K562 (cell line): ENCODE results near the gene SNRNP48. TPM values are rescaled to one million over a fixed set of nuclear protein-coding genes. Genes with fewer than 3 reads are reported as not detected.

Source experiments
- ATAC-seq: fragments of 200-7000 bp; cut with Tn5 transposase; 3 replicates; pipeline ENCODE4 v1.9.1; 2020; ENCODE audit warnings: moderate library complexity
- BruUV-seq: library from RNA; stranded (reverse); fragments of 400-500 nt; replicated peaks from 2 replicates; lab custom pipeline; 2021; lab: Mats Ljungman, UMichigan
- CTCF ChIA-PET: fragments of 300-600 bp; formaldehyde crosslinking; extraction: SDS; loops from one replicate; lab custom pipeline; 2021; ENCODE audit warnings: low intra/inter-chr PET ratio; lab: Yijun Ruan, JAX
- POLR2A ChIA-PET: fragments of 300-600, 350-650 bp; sonication (Branson Sonifier 250); formaldehyde crosslinking; extraction: SDS; loops from one replicate; lab custom pipeline; 2021; ENCODE audit warnings: antibody characterized with exemption, inconsistent platforms; lab: Yijun Ruan, JAX
- DNase-seq, 4 experiments: peaks; one replicate each; pipeline versions ENCODE4 v3.0.0 to v3.0.0-alpha.2; 2011 to 2018; ENCODE audit warnings: low spot score in 3 of 4, mixed read lengths in 3 of 4; ENCODE audit errors: extremely low read depth in 1 of 4
- FAIRE-seq: peaks from 2 replicates; lab custom pipeline; 2011; peaks lifted over from hg19 to GRCh38; lab: Jason Lieb, UNC
- H2AFZ ChIP-seq: 2 replicates; pipeline ENCODE4 v1.6.0; 2011; ENCODE audit warnings: low read depth, low read length, control low read depth, inconsistent platforms
- H3K27ac ChIP-seq: fragments of 200-600 bp; 3 replicates; pipeline ENCODE4 v1.8.0; 2011; ENCODE audit warnings: low read depth, mild to moderate bottlenecking, control low read depth, inconsistent platforms, low read length, moderate library complexity, mixed read lengths; ENCODE audit errors: extremely low read depth
- H3K27me3 ChIP-seq, 2 experiments: fragments of 300-600 bp in 1 of 2; 2 replicates in 1 of 2; 3 replicates in 1 of 2; pipeline versions ENCODE4 v1.6.0 to v1.8.0; 2011; ENCODE audit warnings: inconsistent platforms in 2 of 2, low read length in 2 of 2, mild to moderate bottlenecking in 1 of 2, mixed read lengths in 1 of 2, moderate library complexity in 1 of 2; ENCODE audit not compliant: control insufficient read depth in 2 of 2, insufficient read depth in 2 of 2
- H3K36me3 ChIP-seq: fragments of 300-600 bp; 3 replicates; pipeline ENCODE4 v1.8.0; 2011; ENCODE audit warnings: mild to moderate bottlenecking, low read length, inconsistent platforms; ENCODE audit not compliant: control insufficient read depth, insufficient read depth
- H3K4me1 ChIP-seq, 2 experiments: fragments of 200-600 bp in 1 of 2; replicated peaks in 1 of 2; 2 replicates in 1 of 2; 3 replicates in 1 of 2; pipeline versions ENCODE4 v1.5.1 to v1.8.0; 2011; ENCODE audit warnings: inconsistent platforms in 2 of 2, low read length in 2 of 2, mild to moderate bottlenecking in 1 of 2, mixed read lengths in 1 of 2, moderate library complexity in 1 of 2; ENCODE audit not compliant: control insufficient read depth in 2 of 2, insufficient read depth in 2 of 2
- H3K4me2 ChIP-seq: 2 replicates; pipeline ENCODE4 v1.6.1; 2011; ENCODE audit warnings: low read length, control low read depth, inconsistent platforms, mixed read lengths; ENCODE audit not compliant: insufficient read depth
- H3K4me3 ChIP-seq: fragments of 200-600 bp; sonication (generic), shearing (Covaris generic); 2 replicates; pipeline ENCODE4 v1.5.1; 2016; ENCODE audit warnings: control low read depth, inconsistent platforms
- H3K79me2 ChIP-seq: fragments of 200-600 bp; 3 replicates; pipeline ENCODE4 v1.8.0; 2011; ENCODE audit warnings: low read length, inconsistent platforms; ENCODE audit not compliant: control insufficient read depth, insufficient read depth
- H3K9ac ChIP-seq, 2 experiments: 2 replicates each; pipeline versions ENCODE4 v1.6.0 to v1.6.1; 2011; ENCODE audit warnings: low read depth in 2 of 2, low read length in 2 of 2, control low read depth in 1 of 2, inconsistent platforms in 1 of 2, mild to moderate bottlenecking in 1 of 2, mixed read lengths in 1 of 2; ENCODE audit not compliant: insufficient read depth in 1 of 2
- H3K9me1 ChIP-seq: one replicate; pipeline ENCODE4 v1.6.0; 2011; ENCODE audit warnings: inconsistent platforms, mild to moderate bottlenecking, low read length, moderate library complexity; ENCODE audit not compliant: control insufficient read depth, insufficient read depth
- H3K9me3 ChIP-seq: replicated peaks from 2 replicates; pipeline ENCODE4 v1.5.1; 2011; ENCODE audit warnings: low read depth, low read length, inconsistent platforms; ENCODE audit not compliant: control insufficient read depth, insufficient read depth
- H4K20me1 ChIP-seq: replicated peaks from 2 replicates; pipeline ENCODE4 v1.6.1; 2011; ENCODE audit warnings: low read length, inconsistent platforms, mixed read lengths; ENCODE audit not compliant: control insufficient read depth, insufficient read depth
- ARHGAP35 ChIP-seq: fragments of 450-650 bp; IDR thresholded peaks from 2 replicates; pipeline ENCODE4 v1.6.1; 2018; ENCODE audit not compliant: partially characterized antibody
- CBFA2T2 ChIP-seq: fragments of 450-650 bp; conservative IDR thresholded peaks from 2 replicates; pipeline ENCODE4 v1.6.1; 2017; ENCODE audit warnings: mild to moderate bottlenecking
- FOXJ2 ChIP-seq: fragments of 200-800 bp; sonication (Bioruptor generic); IDR thresholded peaks from 2 replicates; pipeline ENCODE4 v1.6.1; 2016; ENCODE audit warnings: missing genetic modification characterization, missing compliant biosample characterization
- FOXK2 ChIP-seq, 2 experiments: fragments of 450-650 bp; IDR thresholded peaks in 1 of 2; conservative IDR thresholded peaks in 1 of 2; 2 replicates each; pipeline ENCODE4 v1.6.1; 2016; ENCODE audit warnings: low read depth in 2 of 2, mild to moderate bottlenecking in 1 of 2
- FOXP1 ChIP-seq: sonication (generic); formaldehyde crosslinking; IDR thresholded peaks from 2 replicates; pipeline ENCODE4 v1.8.0; 2022; ENCODE audit warnings: mild to moderate bottlenecking, missing genetic modification reagents
- MTA3 ChIP-seq: fragments of 450-650 bp; formaldehyde crosslinking; IDR thresholded peaks from 2 replicates; pipeline ENCODE4 v1.6.1; 2017; ENCODE audit warnings: mild to moderate bottlenecking, borderline replicate concordance
- OTX1 ChIP-seq: fragments of 450-650 bp; formaldehyde crosslinking; IDR thresholded peaks from 2 replicates; pipeline ENCODE4 v1.4.0; 2022; ENCODE audit warnings: mild to moderate bottlenecking
- RBBP5 ChIP-seq: fragments of 200-600 bp; sonication (generic); IDR thresholded peaks from 2 replicates; pipeline ENCODE4 v1.6.1; 2012; ENCODE audit warnings: borderline replicate concordance, mild to moderate bottlenecking, low read length, control low read depth, inconsistent platforms; ENCODE audit not compliant: insufficient read depth, poor library complexity, severe bottlenecking
- SMAD4 ChIP-seq: fragments of 250-450 bp; sonication (Bioruptor Pico); conservative IDR thresholded peaks from 2 replicates; pipeline ENCODE4 v1.8.0; 2021; ENCODE audit warnings: inconsistent platforms, mild to moderate bottlenecking, moderate library complexity
- ZNF589 ChIP-seq: fragments of 200-800 bp; sonication (Bioruptor generic); IDR thresholded peaks from 2 replicates; pipeline ENCODE4 v1.6.1; 2016; ENCODE audit warnings: low read depth, missing genetic modification characterization, missing compliant biosample characterization
- ZNF76 ChIP-seq: fragments of 250-450 bp; sonication (Bioruptor Pico); IDR thresholded peaks from 2 replicates; pipeline ENCODE4 v1.4.0; 2020; ENCODE audit warnings: mild to moderate bottlenecking, moderate library complexity, borderline replicate concordance
- WGBS: fragments of 100-300 bp; shearing (Covaris generic); methylation state at CpG from one replicate; pipeline ENCODE4 v1.1.6; 2016; ENCODE audit warnings: low coverage, mixed read lengths; ENCODE audit not compliant: insufficient coverage; ENCODE audit errors: missing lambda C conversion rate; 5-methylcytosine and 5-hydroxymethylcytosine counted together
- in situ Hi-C: fragments of 300-500 bp; cut with MboI; formaldehyde crosslinking; loops from 4 replicates; pipeline ENCODE4 v1.15.0; 2018; ENCODE audit warnings: inconsistent platforms, mixed read lengths
- intact Hi-C: fragments of 100-400 bp; cut with micrococcal nuclease; formaldehyde crosslinking; loops from 2 replicates; pipeline ENCODE4 v1.14.2; 2022
- polyA plus RNA-seq, 8 experiments: library from polyadenylated mRNA; depleted of rRNA in 4 of 8; stranded (reverse) in 5 of 8; unstranded in 3 of 8; fragments of >200 nt; fragmentation: Nextera tagmentation in 2 of 8; fragmentation: Illumina TruSeq in 1 of 8; extraction: Ambion mirVana in 2 of 8; extraction: Trizol in 1 of 8; gene quantifications; 2 replicates each; pipeline versions ENCODE4 v1.2.1 to v1.2.3, GENCODE V29; 2011 to 2014; ENCODE audit warnings: inconsistent platforms in 1 of 8, missing spikeins in 1 of 8
- total RNA-seq, 7 experiments: library from RNA; depleted of rRNA in 6 of 7; stranded (reverse); fragments of >200 nt in 6 of 7; fragmentation: Illumina TruSeq in 2 of 7; extraction: Trizol in 2 of 7; gene quantifications; 2 replicates each; pipeline versions ENCODE4 v1.2.1 to v1.2.3, GENCODE V29; 2011 to 2021; ENCODE audit warnings: low replicate concordance in 1 of 7
- TF ChIP-seq, protein P1 (sequence below), 2 experiments: fragments of 450-650 bp in 1 of 2; sonication (generic) in 1 of 2; formaldehyde crosslinking in 1 of 2; IDR thresholded peaks; 2 replicates each; pipeline versions ENCODE4 v1.7.1 to v1.9.0; 2016 to 2022; ENCODE audit warnings: inconsistent platforms in 1 of 2, mild to moderate bottlenecking in 1 of 2, missing genetic modification reagents in 1 of 2
- TF ChIP-seq, protein P2 (sequence below): sonication (generic); IDR thresholded peaks from 2 replicates; pipeline ENCODE4 v1.6.1; 2016

The SNRNP48 gene
- total and polyA plus RNA-seq, 9 of the 15 experiments (the other 6 are each of a cell fraction or from before 2014, with no cell fraction given), result 6.2 to 32.9 (median 18.6) TPM

- in situ Hi-C loops, result no loop called here
- Histone ChIP-seq H3K4me3 (no peak overlapping the region), H3K4me2 (no peak overlapping the region), H3K9me1 (no peaks in the 10 kb centered on the region), H3K4me1 (no peaks in the 10 kb centered on the region), H3K27me3 (peaks cover 34 to 50% of the 10 kb centered on the region in 2 experiments), H3K79me2 (no peaks in the 10 kb centered on the region), H3K36me3 (no peaks in the 10 kb centered on the region), H4K20me1 (no peaks in the 10 kb centered on the region), H3K27ac (no peak overlapping the region), H2AFZ (no peak overlapping the region), H3K9me3 (no peaks in the 10 kb centered on the region), H3K9ac (no peak overlapping the region)
- intact Hi-C loops, result no loop called here
- DNase-seq (no peak), FAIRE-seq (no peak), ATAC-seq (no peak)
- 0% methylated on average over 2 of the region's 2 CpGs for WGBS
- POLR2A ChIA-PET, result interaction anchor here (0.9 to 1.3 kb wide), 2 partner anchors 14 to 21 kb away, joined by 3 to 4 read pairs; no protein-coding TSS in a partner anchor
- CTCF ChIA-PET, result no interaction called here
- no TSS peak for BruUV-seq
- TF ChIP-seq ZNF76 (no peak), FOXK2 (conservative IDR thresholded peaks at IDR 0.05 in 1 of 2, IDR thresholded peaks at IDR 0.05 in 1 of 2; ENCODE audit: low read depth in 2 of 2) (no peak), RBBP5 (no peak), OTX1 (CRISPR knock-in tag) (no peak), ARHGAP35 (no peak), SMAD4 (CRISPR knock-in tag) (no peak), FOXJ2 (tag) (no peak), CBFA2T2 (no peak), FOXP1 (no peak), MTA3 (no peak), ZNF589 (CRISPR knock-in tag) (no peak)
- TF ChIP-seq, protein P1, sequence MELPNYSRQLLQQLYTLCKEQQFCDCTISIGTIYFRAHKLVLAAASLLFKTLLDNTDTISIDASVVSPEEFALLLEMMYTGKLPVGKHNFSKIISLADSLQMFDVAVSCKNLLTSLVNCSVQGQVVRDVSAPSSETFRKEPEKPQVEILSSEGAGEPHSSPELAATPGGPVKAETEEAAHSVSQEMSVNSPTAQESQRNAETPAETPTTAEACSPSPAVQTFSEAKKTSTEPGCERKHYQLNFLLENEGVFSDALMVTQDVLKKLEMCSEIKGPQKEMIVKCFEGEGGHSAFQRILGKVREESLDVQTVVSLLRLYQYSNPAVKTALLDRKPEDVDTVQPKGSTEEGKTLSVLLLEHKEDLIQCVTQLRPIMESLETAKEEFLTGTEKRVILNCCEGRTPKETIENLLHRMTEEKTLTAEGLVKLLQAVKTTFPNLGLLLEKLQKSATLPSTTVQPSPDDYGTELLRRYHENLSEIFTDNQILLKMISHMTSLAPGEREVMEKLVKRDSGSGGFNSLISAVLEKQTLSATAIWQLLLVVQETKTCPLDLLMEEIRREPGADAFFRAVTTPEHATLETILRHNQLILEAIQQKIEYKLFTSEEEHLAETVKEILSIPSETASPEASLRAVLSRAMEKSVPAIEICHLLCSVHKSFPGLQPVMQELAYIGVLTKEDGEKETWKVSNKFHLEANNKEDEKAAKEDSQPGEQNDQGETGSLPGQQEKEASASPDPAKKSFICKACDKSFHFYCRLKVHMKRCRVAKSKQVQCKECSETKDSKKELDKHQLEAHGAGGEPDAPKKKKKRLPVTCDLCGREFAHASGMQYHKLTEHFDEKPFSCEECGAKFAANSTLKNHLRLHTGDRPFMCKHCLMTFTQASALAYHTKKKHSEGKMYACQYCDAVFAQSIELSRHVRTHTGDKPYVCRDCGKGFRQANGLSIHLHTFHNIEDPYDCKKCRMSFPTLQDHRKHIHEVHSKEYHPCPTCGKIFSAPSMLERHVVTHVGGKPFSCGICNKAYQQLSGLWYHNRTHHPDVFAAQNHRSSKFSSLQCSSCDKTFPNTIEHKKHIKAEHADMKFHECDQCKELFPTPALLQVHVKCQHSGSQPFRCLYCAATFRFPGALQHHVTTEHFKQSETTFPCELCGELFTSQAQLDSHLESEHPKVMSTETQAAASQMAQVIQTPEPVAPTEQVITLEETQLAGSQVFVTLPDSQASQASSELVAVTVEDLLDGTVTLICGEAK (IDR thresholded peaks at IDR 0.05), result no peak
- TF ChIP-seq, protein P1 (CRISPR knock-in tag; IDR thresholded peaks at IDR 0.05), result no peak
- TF ChIP-seq, protein P2, sequence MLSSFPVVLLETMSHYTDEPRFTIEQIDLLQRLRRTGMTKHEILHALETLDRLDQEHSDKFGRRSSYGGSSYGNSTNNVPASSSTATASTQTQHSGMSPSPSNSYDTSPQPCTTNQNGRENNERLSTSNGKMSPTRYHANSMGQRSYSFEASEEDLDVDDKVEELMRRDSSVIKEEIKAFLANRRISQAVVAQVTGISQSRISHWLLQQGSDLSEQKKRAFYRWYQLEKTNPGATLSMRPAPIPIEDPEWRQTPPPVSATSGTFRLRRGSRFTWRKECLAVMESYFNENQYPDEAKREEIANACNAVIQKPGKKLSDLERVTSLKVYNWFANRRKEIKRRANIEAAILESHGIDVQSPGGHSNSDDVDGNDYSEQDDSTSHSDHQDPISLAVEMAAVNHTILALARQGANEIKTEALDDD, result no peak
Measured at GRCh38 chr6:7629321-7629720, 39.3 kb downstream of the SNRNP48 start.
